Smooth muscle cell (in vitro differentiated cells): ENCODE results near the gene SEMA3A. TPM values are rescaled to one million over a fixed set of nuclear protein-coding genes. Genes with fewer than 3 reads are reported as not detected.
A peak's percentile ranks its signal among the peaks of the same experiment; 100 is the strongest.

Experiments
- DNase-seq: peaks from one replicate; lab custom pipeline; 2025; ENCODE audit not compliant: unreplicated experiment; lab: John Stamatoyannopoulos, UW
- H2AFZ ChIP-seq: fragments of 200-600 bp; sonication (generic); 2 replicates; pipeline ENCODE4 v1.6.0; 2016; ENCODE audit warnings: antibody characterized with exemption, low read depth, mild to moderate bottlenecking
- H3F3A ChIP-seq: fragments of 200-600 bp; sonication (generic); 2 replicates; pipeline ENCODE4 v1.6.0; 2017; ENCODE audit warnings: antibody characterized with exemption, low read depth
- H3K27ac ChIP-seq: fragments of 200-600 bp; sonication (generic); 2 replicates; pipeline ENCODE4 v1.5.1; 2016; ENCODE audit warnings: low read depth, mild to moderate bottlenecking
- H3K27me3 ChIP-seq: fragments of 200-600 bp; sonication (generic); 2 replicates; pipeline ENCODE4 v1.6.1; 2016; ENCODE audit warnings: low read depth, mild to moderate bottlenecking
- H3K36me3 ChIP-seq: fragments of 200-600 bp; sonication (generic); 2 replicates; pipeline ENCODE4 v1.5.1; 2016; ENCODE audit warnings: low read depth
- H3K4me1 ChIP-seq: fragments of 200-600 bp; sonication (generic); 2 replicates; pipeline ENCODE4 v1.5.1; 2016; ENCODE audit warnings: low read depth
- H3K4me2 ChIP-seq: fragments of 200-600 bp; sonication (generic); 2 replicates; pipeline ENCODE4 v1.6.0; 2016; ENCODE audit warnings: mild to moderate bottlenecking
- H3K4me3 ChIP-seq: fragments of 200-600 bp; sonication (generic); 2 replicates; pipeline ENCODE4 v1.5.1; 2016; ENCODE audit warnings: mild to moderate bottlenecking
- H3K79me2 ChIP-seq: fragments of 200-600 bp; sonication (generic); 2 replicates; pipeline ENCODE4 v1.6.0; 2016; ENCODE audit warnings: low read depth, mild to moderate bottlenecking
- H3K9ac ChIP-seq: fragments of 200-600 bp; sonication (generic); 2 replicates; pipeline ENCODE4 v1.6.0; 2016; ENCODE audit warnings: low read depth
- H3K9me3 ChIP-seq: fragments of 200-600 bp; sonication (generic); replicated peaks from 2 replicates; pipeline ENCODE4 v1.5.1; 2016; ENCODE audit warnings: low read depth
- H4K20me1 ChIP-seq: fragments of 200-600 bp; sonication (generic); 2 replicates; pipeline ENCODE4 v1.6.0; 2016; ENCODE audit warnings: low read depth
- CTCF ChIP-seq: fragments of 200-600 bp; sonication (generic); IDR thresholded peaks from 2 replicates; pipeline ENCODE4 v1.5.1; 2017; ENCODE audit warnings: borderline replicate concordance, mild to moderate bottlenecking, antibody characterized with exemption; ENCODE audit not compliant: insufficient read depth, poor library complexity, severe bottlenecking
- WGBS: methylation state at CpG from one replicate; pipeline ENCODE4 v1.1.7; 2016; ENCODE audit warnings: low lambda C conversion rate; 5-methylcytosine and 5-hydroxymethylcytosine counted together
- polyA plus RNA-seq: library from polyadenylated mRNA; unstranded; fragments of >200 nt; fragmentation: Nextera tagmentation; extraction: Ambion mirVana; gene quantifications from 2 replicates; pipeline ENCODE4 v1.2.1, GENCODE V29; 2016
- total RNA-seq: library from RNA; depleted of rRNA; stranded (reverse); fragments of >200 nt; gene quantifications from 2 replicates; pipeline ENCODE4 v1.2.3, GENCODE V29; 2014

Gene SEMA3A
- total and polyA plus RNA-seq, 2 experiments from 2014 or later = 8.3 to 34.6 TPM

GRCh38 chr7:84187087-84187805 is 7.3 kb downstream of the SEMA3A start:
- H3K4me2 ChIP-seq = peak overlapping the region; percentile 74
- H3K27ac ChIP-seq = peak overlapping the region; percentile 82
- peaks cover 19% of the 10 kb centered on the region for H3K79me2 ChIP-seq
- H3K9ac ChIP-seq = peak overlapping the region; percentile 13
- TF ChIP-seq CTCF = no peak
- no peak overlapping the region for H3K4me3 ChIP-seq
- no peaks in the 10 kb centered on the region for H3K36me3 ChIP-seq
- H3F3A ChIP-seq = peaks cover 10% of the 10 kb centered on the region
- peak overlapping the region; percentile 16 for H2AFZ ChIP-seq
- DNase-seq = no peak
- H3K9me3 ChIP-seq = no peaks in the 10 kb centered on the region
- H3K4me1 ChIP-seq = peaks cover 46% of the 10 kb centered on the region
- no peaks in the 10 kb centered on the region for H3K27me3 ChIP-seq
- no peaks in the 10 kb centered on the region for H4K20me1 ChIP-seq

- Histone ChIP-seq H3K9me3 (no peaks in the 10 kb centered on the region), H3F3A (peaks cover 10% of the 10 kb centered on the region), H3K27ac (no peak overlapping the region), H4K20me1 (no peaks in the 10 kb centered on the region), H3K4me1 (peaks cover 23% of the 10 kb centered on the region), H2AFZ (no peak overlapping the region), H3K4me2 (no peak overlapping the region), H3K36me3 (no peaks in the 10 kb centered on the region), H3K4me3 (no peak overlapping the region), H3K79me2 (peaks cover 7% of the 10 kb centered on the region), H3K9ac (no peak overlapping the region), H3K27me3 (no peaks in the 10 kb centered on the region)
- DNase-seq = no peak
- no peak for TF ChIP-seq CTCF
- 98% methylated on average over 1 of the region's 1 CpG for WGBS
These were observed 10.8 kb downstream of the SEMA3A start for GRCh38 chr7:84183741-84184140.

GRCh38 chr7:84182301-84182700 is 12.3 kb downstream of the SEMA3A start:
- Histone ChIP-seq H4K20me1 (no peaks in the 10 kb centered on the region), H3K9ac (no peak overlapping the region), H3K4me3 (no peak overlapping the region), H3K27me3 (no peaks in the 10 kb centered on the region), H3K79me2 (peaks cover 7% of the 10 kb centered on the region), H3K4me2 (no peak overlapping the region), H3K27ac (peak overlapping the region; percentile 41), H3K4me1 (peaks cover 9% of the 10 kb centered on the region), H3K36me3 (no peaks in the 10 kb centered on the region), H3F3A (peaks cover 2% of the 10 kb centered on the region), H2AFZ (peak overlapping the region; percentile 46), H3K9me3 (no peaks in the 10 kb centered on the region)
- TF ChIP-seq CTCF = no peak
- WGBS = 97% methylated on average over 1 of the region's 1 CpG
- no peak for DNase-seq

GRCh38 chr7:84181628-84182027 is 13.0 kb downstream of the SEMA3A start:
- Histone ChIP-seq H3K9ac (no peak overlapping the region), H3K36me3 (no peaks in the 10 kb centered on the region), H3K9me3 (no peaks in the 10 kb centered on the region), H3K27ac (peak overlapping the region; percentile 41), H3K4me2 (no peak overlapping the region), H2AFZ (peak overlapping the region; percentile 46), H3K4me1 (peaks cover 3% of the 10 kb centered on the region), H4K20me1 (no peaks in the 10 kb centered on the region), H3K4me3 (no peak overlapping the region), H3K27me3 (no peaks in the 10 kb centered on the region), H3F3A (peaks cover 3% of the 10 kb centered on the region), H3K79me2 (peaks cover 7% of the 10 kb centered on the region)
- TF ChIP-seq CTCF = no peak
- no peak for DNase-seq
- WGBS = 55% methylated on average over 2 of the region's 2 CpGs
